ENCODE results near the gene ITGB5. TPM values are rescaled to one million over a fixed set of nuclear protein-coding genes. Genes with fewer than 3 reads are reported as not detected.

The ITGB5 gene, protein sequence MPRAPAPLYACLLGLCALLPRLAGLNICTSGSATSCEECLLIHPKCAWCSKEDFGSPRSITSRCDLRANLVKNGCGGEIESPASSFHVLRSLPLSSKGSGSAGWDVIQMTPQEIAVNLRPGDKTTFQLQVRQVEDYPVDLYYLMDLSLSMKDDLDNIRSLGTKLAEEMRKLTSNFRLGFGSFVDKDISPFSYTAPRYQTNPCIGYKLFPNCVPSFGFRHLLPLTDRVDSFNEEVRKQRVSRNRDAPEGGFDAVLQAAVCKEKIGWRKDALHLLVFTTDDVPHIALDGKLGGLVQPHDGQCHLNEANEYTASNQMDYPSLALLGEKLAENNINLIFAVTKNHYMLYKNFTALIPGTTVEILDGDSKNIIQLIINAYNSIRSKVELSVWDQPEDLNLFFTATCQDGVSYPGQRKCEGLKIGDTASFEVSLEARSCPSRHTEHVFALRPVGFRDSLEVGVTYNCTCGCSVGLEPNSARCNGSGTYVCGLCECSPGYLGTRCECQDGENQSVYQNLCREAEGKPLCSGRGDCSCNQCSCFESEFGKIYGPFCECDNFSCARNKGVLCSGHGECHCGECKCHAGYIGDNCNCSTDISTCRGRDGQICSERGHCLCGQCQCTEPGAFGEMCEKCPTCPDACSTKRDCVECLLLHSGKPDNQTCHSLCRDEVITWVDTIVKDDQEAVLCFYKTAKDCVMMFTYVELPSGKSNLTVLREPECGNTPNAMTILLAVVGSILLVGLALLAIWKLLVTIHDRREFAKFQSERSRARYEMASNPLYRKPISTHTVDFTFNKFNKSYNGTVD
- 63.3 to 71.4 TPM (median 64.7 TPM) in 3 replicates for total RNA-seq

DNA sequence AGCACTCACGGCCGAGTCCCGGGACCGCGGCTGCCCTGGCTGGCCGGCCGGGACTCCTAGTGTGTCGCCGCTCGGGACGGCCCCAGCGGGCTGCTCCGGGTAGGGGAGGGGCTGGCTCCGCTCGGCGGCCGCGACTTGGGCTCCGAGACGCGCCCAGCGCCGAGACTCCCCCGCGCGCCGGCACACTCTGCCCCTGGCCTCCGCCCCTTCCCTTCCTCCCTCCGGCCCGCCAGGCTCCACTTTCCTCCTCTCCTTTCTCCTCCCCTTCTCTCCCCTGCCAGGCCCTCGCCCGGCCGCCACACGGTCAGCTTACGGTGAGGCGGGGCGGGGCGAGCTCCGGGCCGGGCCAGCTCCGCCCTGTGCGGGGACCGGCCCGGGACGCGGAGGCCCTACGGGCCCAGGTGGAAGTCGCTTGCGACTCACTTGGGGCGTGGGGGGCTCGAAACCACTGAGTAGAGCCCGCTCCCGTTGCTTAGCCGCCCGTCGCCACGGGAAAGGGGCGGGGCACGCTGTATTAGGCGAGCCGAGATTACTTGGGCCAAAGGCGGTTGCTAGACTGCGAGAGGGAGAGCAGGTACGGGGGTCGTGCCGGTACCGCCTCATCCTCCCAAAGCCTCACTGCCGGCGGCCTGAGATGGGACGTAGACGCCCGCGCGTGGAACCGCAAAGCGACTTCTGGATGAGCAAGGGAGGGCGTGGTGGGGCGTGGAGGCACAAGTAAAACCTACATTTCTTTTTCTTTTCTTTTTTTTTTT is at the start of gene ITGB5:
Gene ITGB5, minus strand, starts transcription at position 189 of the 755 bp plus-strand sequence. CDS start 365 bp downstream, outside the sequence.
- peaks cover 41% of the 10 kb centered on the region for H3K4me1 Mint-ChIP-seq

DNA sequence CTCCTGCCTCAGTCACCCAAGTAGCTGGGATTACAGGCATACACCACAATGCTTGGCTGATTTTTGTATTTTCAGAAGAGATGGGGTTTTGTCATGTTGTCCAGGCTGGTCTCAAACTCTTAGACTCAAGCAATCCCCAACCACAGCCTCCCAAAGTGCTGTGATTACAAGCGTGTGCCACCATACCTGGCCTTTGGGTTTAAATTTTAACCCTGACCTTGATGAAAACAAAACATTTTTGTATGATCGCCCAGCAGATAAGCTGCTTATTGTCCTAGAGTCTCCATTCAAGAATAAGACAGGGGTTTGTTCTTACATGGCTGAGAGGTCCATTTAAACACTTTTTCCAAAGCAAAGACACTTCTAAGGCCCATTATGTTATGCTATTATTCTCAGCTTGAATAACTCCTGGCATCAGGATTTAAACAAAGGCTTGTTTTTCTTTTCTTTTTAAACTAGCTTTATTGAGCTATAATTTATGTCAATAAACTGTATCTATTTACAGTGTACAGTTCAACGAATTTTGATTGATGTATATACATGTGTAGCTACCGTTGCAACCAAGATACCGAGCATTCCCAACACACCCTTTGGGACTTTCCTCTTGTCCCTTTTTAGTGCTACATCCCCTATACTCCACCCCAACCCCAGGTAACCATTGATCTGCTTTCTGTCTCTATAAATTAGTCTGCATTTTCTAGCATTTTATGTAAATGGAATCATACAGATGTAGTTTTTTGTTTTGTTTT is 48.8 kb upstream of the ITGB5 start:
- Mint-ChIP-seq H3K4me1 (peaks cover 4% of the 10 kb centered on the region), H3K27me3 (ENCODE audit: low read depth) (peaks cover 2% of the 10 kb centered on the region), H3K9me3 (peaks cover 8% of the 10 kb centered on the region), H3K27ac (no peak overlapping the region), H3K4me3 (no peak overlapping the region), H3K36me3 (no peaks in the 10 kb centered on the region)
- TF ChIP-seq, protein P1, sequence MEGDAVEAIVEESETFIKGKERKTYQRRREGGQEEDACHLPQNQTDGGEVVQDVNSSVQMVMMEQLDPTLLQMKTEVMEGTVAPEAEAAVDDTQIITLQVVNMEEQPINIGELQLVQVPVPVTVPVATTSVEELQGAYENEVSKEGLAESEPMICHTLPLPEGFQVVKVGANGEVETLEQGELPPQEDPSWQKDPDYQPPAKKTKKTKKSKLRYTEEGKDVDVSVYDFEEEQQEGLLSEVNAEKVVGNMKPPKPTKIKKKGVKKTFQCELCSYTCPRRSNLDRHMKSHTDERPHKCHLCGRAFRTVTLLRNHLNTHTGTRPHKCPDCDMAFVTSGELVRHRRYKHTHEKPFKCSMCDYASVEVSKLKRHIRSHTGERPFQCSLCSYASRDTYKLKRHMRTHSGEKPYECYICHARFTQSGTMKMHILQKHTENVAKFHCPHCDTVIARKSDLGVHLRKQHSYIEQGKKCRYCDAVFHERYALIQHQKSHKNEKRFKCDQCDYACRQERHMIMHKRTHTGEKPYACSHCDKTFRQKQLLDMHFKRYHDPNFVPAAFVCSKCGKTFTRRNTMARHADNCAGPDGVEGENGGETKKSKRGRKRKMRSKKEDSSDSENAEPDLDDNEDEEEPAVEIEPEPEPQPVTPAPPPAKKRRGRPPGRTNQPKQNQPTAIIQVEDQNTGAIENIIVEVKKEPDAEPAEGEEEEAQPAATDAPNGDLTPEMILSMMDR (IDR thresholded peaks at IDR 0.05; ENCODE audit: unreplicated experiment), result no peak
- no peak for DNase-seq (ENCODE audit: low spot score in 2 of 2, unreplicated experiment in 2 of 2)

More for the DNA sequence above, at the start of gene ITGB5:
- Mint-ChIP-seq H3K4me3 (peak within 1 kb of the TSS; percentile 69), H3K27ac (peak within 1 kb of the TSS; percentile 56), H3K9me3 (no peaks in the 10 kb centered on the region), H3K27me3 (ENCODE audit: low read depth) (peaks cover 1% of the 10 kb centered on the region), H3K36me3 (no peaks in the 10 kb centered on the region)
- peak; percentile 69 to 75 for DNase-seq (ENCODE audit: low spot score in 2 of 2, unreplicated experiment in 2 of 2)
- TF ChIP-seq, protein P1 (IDR thresholded peaks at IDR 0.05; ENCODE audit: unreplicated experiment), result no peak

DNA sequence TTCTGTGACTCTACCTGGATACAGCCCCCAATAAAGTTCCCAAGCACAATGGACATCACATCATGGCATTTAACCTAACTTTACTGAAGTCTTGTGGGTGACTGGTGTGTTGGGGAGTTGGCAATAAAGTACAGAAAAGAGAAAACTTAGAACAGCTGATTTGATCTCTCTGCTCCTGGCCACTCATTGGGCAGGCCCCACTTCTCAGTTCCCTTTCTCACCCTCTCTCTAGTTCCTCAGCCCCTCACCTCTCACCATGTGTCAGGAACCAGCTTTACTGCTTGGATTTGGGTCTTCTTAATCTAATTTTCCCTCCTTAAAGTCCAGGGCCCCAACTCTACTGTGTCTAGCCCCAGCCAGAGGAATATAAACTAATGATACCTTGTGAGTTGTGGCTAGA is 48.1 kb upstream of the ITGB5 start:
- TF ChIP-seq, protein P1 (IDR thresholded peaks at IDR 0.05; ENCODE audit: unreplicated experiment), result no peak
- Mint-ChIP-seq H3K4me1 (peaks cover 7% of the 10 kb centered on the region), H3K27me3 (ENCODE audit: low read depth) (peaks cover 2% of the 10 kb centered on the region), H3K4me3 (no peak overlapping the region), H3K9me3 (peaks cover 8% of the 10 kb centered on the region), H3K27ac (no peak overlapping the region), H3K36me3 (no peaks in the 10 kb centered on the region)
- DNase-seq (ENCODE audit: low spot score in 2 of 2, unreplicated experiment in 2 of 2), result no peak

DNA sequence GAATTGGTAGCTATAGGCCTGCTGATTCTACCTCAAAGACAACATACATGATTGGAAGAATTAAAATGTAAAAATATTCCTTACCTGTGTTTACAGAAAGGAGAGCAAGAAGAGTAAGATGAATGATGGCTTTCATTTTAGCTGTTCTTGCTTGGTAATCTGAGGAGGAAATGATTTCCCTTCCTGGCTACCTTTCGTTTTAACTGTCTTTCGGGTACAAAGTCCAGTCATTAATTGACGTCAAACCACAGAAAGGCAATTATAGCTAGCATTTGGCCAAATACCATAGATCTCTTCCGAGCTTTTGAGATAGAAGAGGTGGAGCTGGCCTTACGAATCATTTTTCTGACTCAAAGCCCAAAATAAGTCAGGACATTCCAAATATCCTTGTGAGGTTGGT is 47.4 kb upstream of the ITGB5 start, which contains the start of gene MUC13:
Gene MUC13, minus strand, starts transcription at position 175 of the 400 bp plus-strand sequence. Its CDS starts 39 bp downstream, at position 136.
- Mint-ChIP-seq H3K4me3 (no peak within 1 kb of the TSS), H3K9me3 (peaks cover 8% of the 10 kb centered on the region), H3K27me3 (ENCODE audit: low read depth) (peaks cover 2% of the 10 kb centered on the region), H3K36me3 (no peaks in the 10 kb centered on the region), H3K27ac (no peak within 1 kb of the TSS), H3K4me1 (peaks cover 13% of the 10 kb centered on the region)
- TF ChIP-seq, protein P1 (IDR thresholded peaks at IDR 0.05; ENCODE audit: unreplicated experiment), result no peak
- no peak for DNase-seq (ENCODE audit: low spot score in 2 of 2, unreplicated experiment in 2 of 2)
